Heart left ventricle (tissue), 13 donors: Measurements from ENCODE around the gene CERS5.

Experiments
- POLR2A ChIP-seq, 2 donors: fragments of 450-650 bp; IDR thresholded peaks; one replicate each; pipeline ENCODE4 v1.6.1; 2017; ENCODE audit warnings: antibody characterized with exemption in 2 of 2, mild to moderate bottlenecking in 2 of 2, moderate library complexity in 2 of 2
- TF ChIP-seq, protein P1 (sequence below), 12 donors: fragments of 200-600 bp; sonication (generic) in 4 of 12; IDR thresholded peaks; one replicate each; pipeline versions ENCODE4 v1.5.0 to v1.8.0; 2018 to 2022; ENCODE audit warnings: antibody characterized with exemption in 12 of 12, mild to moderate bottlenecking in 5 of 12
- donor health status: ischemic (EF 13 %, LVEDD 7.1; RV severe dilation, severe dysfunction).
- donor health status: DM: no; HTN: yes; CAD: no.
- donor health status: DM: no; HTN: no; CAD: no.
- donor health status: ischemic (EF 25% LVEDD 6.9; RV normal size, moderate dysfunction).
- donor health status: ischemic (EF 25% LVEDD 5.7; RV mildly dilated, moderate dysfunction).
- donor health status: ischemic (EF 35%, LVEDD 5.7; RV mildly dilated, moderate dysfunction).
- donor health status: nonischemic (EF 11% LVEDD 7.7; RV severe dilation, severe dysfunction).
- donor health status: DM: yes; HTN: yes; CAD: no.
- donor health status: PGD.
- donor health status: ischemic (EF 29% LVEDD 5.4; RV normal size, mild dysfunction).
- donor health status: nonischemic (EF 23%, LVEDD 6.1; RV moderate dilation, normal function).

DNA sequence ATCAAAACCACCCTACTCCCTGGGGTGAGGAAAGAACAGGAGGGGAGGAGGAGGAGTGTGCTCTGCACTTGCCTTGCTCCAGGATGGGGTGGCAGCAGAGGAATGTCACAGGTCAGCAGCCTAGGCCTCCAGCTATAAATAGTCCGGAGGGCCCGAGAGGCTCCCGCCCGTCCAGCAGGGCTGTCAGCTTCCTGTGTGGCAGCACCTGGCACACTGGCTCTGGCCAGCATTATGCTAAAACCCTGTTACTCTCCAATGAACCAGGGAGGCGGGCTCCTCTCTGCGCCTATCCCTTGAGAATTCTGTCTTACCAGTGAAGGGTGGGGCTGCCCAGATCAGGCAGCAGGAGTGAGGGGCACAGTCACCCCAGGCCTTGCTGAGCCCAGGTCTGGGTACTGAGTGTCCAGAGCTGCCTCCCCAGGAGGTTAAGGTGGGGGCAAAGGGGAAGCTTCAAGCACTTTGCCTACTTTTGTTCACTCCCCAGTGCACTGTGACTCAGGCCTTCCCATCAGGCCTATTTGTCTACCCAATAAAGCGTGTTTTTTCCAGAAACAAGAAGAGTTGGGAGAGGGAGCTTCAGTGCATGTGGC is 56.3 kb downstream of the CERS5 start:
- TF ChIP-seq, protein P1, sequence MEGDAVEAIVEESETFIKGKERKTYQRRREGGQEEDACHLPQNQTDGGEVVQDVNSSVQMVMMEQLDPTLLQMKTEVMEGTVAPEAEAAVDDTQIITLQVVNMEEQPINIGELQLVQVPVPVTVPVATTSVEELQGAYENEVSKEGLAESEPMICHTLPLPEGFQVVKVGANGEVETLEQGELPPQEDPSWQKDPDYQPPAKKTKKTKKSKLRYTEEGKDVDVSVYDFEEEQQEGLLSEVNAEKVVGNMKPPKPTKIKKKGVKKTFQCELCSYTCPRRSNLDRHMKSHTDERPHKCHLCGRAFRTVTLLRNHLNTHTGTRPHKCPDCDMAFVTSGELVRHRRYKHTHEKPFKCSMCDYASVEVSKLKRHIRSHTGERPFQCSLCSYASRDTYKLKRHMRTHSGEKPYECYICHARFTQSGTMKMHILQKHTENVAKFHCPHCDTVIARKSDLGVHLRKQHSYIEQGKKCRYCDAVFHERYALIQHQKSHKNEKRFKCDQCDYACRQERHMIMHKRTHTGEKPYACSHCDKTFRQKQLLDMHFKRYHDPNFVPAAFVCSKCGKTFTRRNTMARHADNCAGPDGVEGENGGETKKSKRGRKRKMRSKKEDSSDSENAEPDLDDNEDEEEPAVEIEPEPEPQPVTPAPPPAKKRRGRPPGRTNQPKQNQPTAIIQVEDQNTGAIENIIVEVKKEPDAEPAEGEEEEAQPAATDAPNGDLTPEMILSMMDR (IDR thresholded peaks at IDR 0.05): no peak
- TF ChIP-seq POLR2A (IDR thresholded peaks at IDR 0.05): no peak
